CD14-positive monocyte (primary cell): ENCODE measurements around the gene TMEM80. TPM values are rescaled to one million over a fixed set of nuclear protein-coding genes. Genes with fewer than 3 reads are reported as not detected.

ENCODE experiments used
- DNase-seq, 3 donors: peaks; one replicate each; pipeline ENCODE4 v3.0.0-alpha.2; 2011 to 2022
- H2AFZ ChIP-seq: 2 replicates; pipeline ENCODE4 v1.6.0; 2012; ENCODE audit warnings: mild to moderate bottlenecking, low read depth, low read length, inconsistent platforms; ENCODE audit not compliant: insufficient read depth, poor library complexity, severe bottlenecking
- H3K27ac ChIP-seq, 2 donors: 1 replicate in 1 of 2; 2 replicates in 1 of 2; pipeline ENCODE4 v1.5.1; 2012 to 2013; ENCODE audit warnings: low read length in 2 of 2, control low read depth in 1 of 2, inconsistent platforms in 1 of 2, low read depth in 1 of 2, mild to moderate bottlenecking in 1 of 2
- H3K27me3 ChIP-seq, 2 donors: one replicate each; pipeline versions ENCODE4 v1.6.0 to v1.6.1; 2011 to 2013; ENCODE audit warnings: low read length in 2 of 2; ENCODE audit not compliant: control insufficient read depth in 2 of 2, insufficient read depth in 2 of 2
- H3K36me3 ChIP-seq, 2 donors: replicated peaks in 1 of 2; 1 replicate in 1 of 2; 2 replicates in 1 of 2; pipeline versions ENCODE4 v1.5.1 to v1.6.1; 2012 to 2013; ENCODE audit warnings: low read length in 2 of 2, control low read depth in 1 of 2, inconsistent platforms in 1 of 2, mild to moderate bottlenecking in 1 of 2; ENCODE audit not compliant: insufficient read depth in 2 of 2, control insufficient read depth in 1 of 2
- H3K4me1 ChIP-seq, 2 donors: 1 replicate in 1 of 2; 2 replicates in 1 of 2; pipeline versions ENCODE4 v1.5.1 to v1.6.1; 2012 to 2013; ENCODE audit warnings: low read length in 2 of 2, control low read depth in 1 of 2, inconsistent platforms in 1 of 2, mild to moderate bottlenecking in 1 of 2, moderate library complexity in 1 of 2; ENCODE audit not compliant: insufficient read depth in 2 of 2, control insufficient read depth in 1 of 2
- H3K4me2 ChIP-seq: replicated peaks from 2 replicates; pipeline ENCODE3; 2012; ENCODE audit warnings: low read length, moderate library complexity, mild to moderate bottlenecking; ENCODE audit not compliant: poor library complexity, severe bottlenecking; ENCODE audit errors: extremely low read depth
- H3K4me3 ChIP-seq, 3 experiments: fragments of 200-600 bp in 1 of 3; sonication (generic) in 1 of 3; replicated peaks in 1 of 3; 1 replicate in 2 of 3; 2 replicates in 1 of 3; pipeline ENCODE4 v1.5.1; 2011 to 2013; ENCODE audit warnings: low read length in 3 of 3, mild to moderate bottlenecking in 3 of 3, control low read depth in 2 of 3, low read depth in 2 of 3, inconsistent platforms in 1 of 3, moderate library complexity in 1 of 3
- H3K79me2 ChIP-seq: 2 replicates; pipeline ENCODE4 v1.6.0; 2012; ENCODE audit warnings: mild to moderate bottlenecking, control low read depth, inconsistent platforms, low read length, moderate library complexity; ENCODE audit not compliant: insufficient read depth
- H3K9ac ChIP-seq: 2 replicates; pipeline ENCODE4 v1.6.0; 2017; ENCODE audit warnings: low read length, mild to moderate bottlenecking; ENCODE audit not compliant: insufficient read depth, poor library complexity, severe bottlenecking
- H3K9me3 ChIP-seq, 2 donors: replicated peaks in 1 of 2; 1 replicate in 1 of 2; 2 replicates in 1 of 2; pipeline versions ENCODE4 v1.5.1 to v1.6.1; 2012 to 2013; ENCODE audit warnings: low read length in 2 of 2, control low read depth in 1 of 2; ENCODE audit not compliant: control insufficient read depth in 1 of 2, insufficient read depth in 1 of 2
- H4K20me1 ChIP-seq: 2 replicates; pipeline ENCODE4 v1.6.0; 2012; ENCODE audit warnings: mild to moderate bottlenecking, low read length, control low read depth, moderate library complexity; ENCODE audit not compliant: insufficient read depth
- H3K27ac Mint-ChIP-seq, 7 donors: one replicate each; pipeline ENCODE4 v1.8.0; 2020; ENCODE audit warnings: mild to moderate bottlenecking in 7 of 7, mixed read lengths in 7 of 7, moderate library complexity in 6 of 7, inconsistent platforms in 2 of 7
- H3K27me3 Mint-ChIP-seq, 3 donors: one replicate each; pipeline ENCODE4 v1.8.0; 2021 to 2022; ENCODE audit warnings: low read depth in 3 of 3, mild to moderate bottlenecking in 3 of 3, mixed read lengths in 3 of 3, moderate library complexity in 3 of 3, inconsistent platforms in 1 of 3
- H3K36me3 Mint-ChIP-seq, 2 donors: one replicate each; pipeline ENCODE4 v1.8.0; 2020; ENCODE audit warnings: mixed read lengths in 2 of 2, inconsistent platforms in 1 of 2, mild to moderate bottlenecking in 1 of 2
- H3K4me1 Mint-ChIP-seq: one replicate; pipeline ENCODE4 v1.8.0; 2020; ENCODE audit warnings: mild to moderate bottlenecking, mixed read lengths
- H3K4me3 Mint-ChIP-seq, 2 donors: one replicate each; pipeline ENCODE4 v1.8.0; 2020; ENCODE audit warnings: mild to moderate bottlenecking in 2 of 2, mixed read lengths in 2 of 2, moderate library complexity in 1 of 2
- H3K9me3 Mint-ChIP-seq, 7 donors: one replicate each; pipeline ENCODE4 v1.8.0; 2020 to 2022; ENCODE audit warnings: mixed read lengths in 7 of 7, mild to moderate bottlenecking in 6 of 7, moderate library complexity in 6 of 7, inconsistent platforms in 2 of 7
- CTCF ChIP-seq: fragments of 200-600 bp; IDR thresholded peaks from one replicate; pipeline ENCODE4 v1.8.0; 2022; ENCODE audit warnings: antibody characterized with exemption, mild to moderate bottlenecking
- WGBS: methylation state at CpG from one replicate; pipeline ENCODE4 v1.1.5; 2013; ENCODE audit warnings: missing lambda C conversion rate; ENCODE audit not compliant: insufficient coverage; 5-methylcytosine and 5-hydroxymethylcytosine counted together
- intact Hi-C, 2 donors: fragments of 100-400 bp; cut with micrococcal nuclease; formaldehyde crosslinking; loops; one replicate each; pipeline versions ENCODE4 v1.15.0 to v1.15.1; 2023
- polyA plus RNA-seq, 3 donors: library from polyadenylated mRNA; depleted of rRNA in 1 of 3; unstranded in 2 of 3; stranded (reverse) in 1 of 3; fragments of 300-500 nt in 2 of 3; fragments of >200 nt in 1 of 3; fragmentation: Illumina TruSeq in 2 of 3; gene quantifications; 1 replicate in 2 of 3; 2 replicates in 1 of 3; pipeline ENCODE4 v1.2.3, GENCODE V29; 2012 to 2021

The TMEM80 gene
- polyA plus RNA-seq, 3 donors: 31.6 to 69.4 (median 37.3) TPM

- intact Hi-C loops: loop anchor here in 1 of 2 donors (5.0 kb wide), 1 partner anchor 63 kb away; no protein-coding TSS in a partner anchor
- DNase-seq: no peak
- Histone ChIP-seq H3K9me3 (peaks cover 0 to 5% of the 10 kb centered on the region in 2 donors), H3K4me1 (peaks cover 49 to 70% of the 10 kb centered on the region in 2 donors), H3K4me2 (no peak overlapping the region), H4K20me1 (no peaks in the 10 kb centered on the region), H3K4me3 (no peak overlapping the region), H3K9ac (no peak overlapping the region), H3K79me2 (no peaks in the 10 kb centered on the region), H3K36me3 (no peaks in the 10 kb centered on the region), H3K27ac (no peak overlapping the region), H2AFZ (no peak overlapping the region), H3K27me3 (peaks cover 8 to 58% of the 10 kb centered on the region in 2 donors)
- H3K4me1 Mint-ChIP-seq: peaks cover 28% of the 10 kb centered on the region
- 98% methylated on average over 5 of the region's 18 CpGs for WGBS
- no peak for TF ChIP-seq CTCF
- H3K27me3 Mint-ChIP-seq: peaks cover 31 to 78% (median 50%) of the 10 kb centered on the region in 3 donors
- peak overlapping the region in 1 of 2 donors; percentile 73 for H3K4me3 Mint-ChIP-seq
- peaks cover 0 to 21% (median 2%) of the 10 kb centered on the region in 7 donors for H3K9me3 Mint-ChIP-seq
- no peak overlapping the region for H3K27ac Mint-ChIP-seq
- no peaks in the 10 kb centered on the region for H3K36me3 Mint-ChIP-seq
Measured at GRCh38 chr11:724778-725386, 29.3 kb downstream of the TMEM80 start.

GRCh38 chr11:725624-726202 lies 30.1 kb downstream of the TMEM80 start:
- no peak overlapping the region for H3K4me3 ChIP-seq
- Mint-ChIP-seq H3K9me3 (peaks cover 0 to 16% (median 2%) of the 10 kb centered on the region in 7 donors), H3K36me3 (no peaks in the 10 kb centered on the region), H3K27ac (no peak overlapping the region), H3K4me1 (peaks cover 30% of the 10 kb centered on the region), H3K27me3 (peaks cover 28 to 71% (median 42%) of the 10 kb centered on the region in 3 donors), H3K4me3 (peak overlapping the region in 1 of 2 donors; percentile 80)
- no peaks in the 10 kb centered on the region for H4K20me1 ChIP-seq
- no peak for DNase-seq
- WGBS: 3% methylated on average over 34 of the region's 53 CpGs
- peaks cover 50 to 65% of the 10 kb centered on the region in 2 donors for H3K4me1 ChIP-seq
- peaks cover 0 to 5% of the 10 kb centered on the region in 2 donors for H3K9me3 ChIP-seq
- H2AFZ ChIP-seq: peak overlapping the region; percentile 71
- H3K27ac ChIP-seq: no peak overlapping the region
- intact Hi-C loops: no loop called here
- peaks cover 8 to 51% of the 10 kb centered on the region in 2 donors for H3K27me3 ChIP-seq
- peak overlapping the region; percentile 76 for H3K4me2 ChIP-seq
- H3K9ac ChIP-seq: peak overlapping the region; percentile 59
- H3K36me3 ChIP-seq: no peaks in the 10 kb centered on the region
- H3K79me2 ChIP-seq: no peaks in the 10 kb centered on the region
- no peak for TF ChIP-seq CTCF
